AG04450 (cell line): Measurements from ENCODE around the gene GPI. TPM values are rescaled to one million over a fixed set of nuclear protein-coding genes. Genes with fewer than 3 reads are reported as not detected.
A peak's percentile ranks its signal among the peaks of the same experiment; 100 is the strongest.

ENCODE experiments used
- CTCF ChIA-PET: fragments of 300-600, 350-600 bp; formaldehyde crosslinking; extraction: SDS; loops from one replicate; lab custom pipeline; 2022; ENCODE audit warnings: antibody characterized with exemption, inconsistent platforms; lab: Charles Lee
- POLR2A ChIA-PET: fragments of 350-600 bp; formaldehyde crosslinking; extraction: SDS; loops from one replicate; lab custom pipeline; 2021; ENCODE audit warnings: antibody characterized with exemption, inconsistent platforms; lab: Yijun Ruan, JAX
- DNase-seq: peaks from one replicate; pipeline ENCODE4 v3.0.0-alpha.2; 2011; ENCODE audit warnings: low read depth, low spot score
- H3K27ac ChIP-seq: one replicate; pipeline ENCODE4 v1.5.1; 2012; ENCODE audit warnings: low read depth, low read length, control low read depth
- H3K27me3 ChIP-seq: one replicate; pipeline ENCODE4 v1.6.0; 2012; ENCODE audit warnings: low read length; ENCODE audit not compliant: control insufficient read depth, insufficient read depth
- H3K4me3 ChIP-seq: 2 replicates; pipeline ENCODE4 v1.5.1; 2011; ENCODE audit warnings: mild to moderate bottlenecking, low read depth, low read length, control low read depth
- H3K9me3 ChIP-seq: 2 replicates; pipeline ENCODE4 v1.5.1; 2012; ENCODE audit warnings: low read length; ENCODE audit not compliant: control insufficient read depth, insufficient read depth
- CTCF ChIP-seq: IDR thresholded peaks from 2 replicates; pipeline ENCODE4 v1.5.1; 2011; ENCODE audit warnings: low read depth, low read length, control low read depth, inconsistent platforms
- polyA plus RNA-seq: library from polyadenylated mRNA; depleted of rRNA; stranded (reverse); fragments of >200 nt; gene quantifications from 2 replicates; pipeline ENCODE4 v1.2.3, GENCODE V29; 2011

The GPI gene
- polyA plus RNA-seq, 1 experiment = 141 TPM

- ChIA-PET CTCF (interaction anchor here (1.1 kb wide), 1 partner anchor 25 kb away, joined by 3 read pairs; no protein-coding TSS in a partner anchor), POLR2A (no interaction called here)
- no peak overlapping the region for H3K27ac ChIP-seq
- no peak for DNase-seq
- no peaks in the 10 kb centered on the region for H3K9me3 ChIP-seq
- TF ChIP-seq CTCF = no peak
- no peak overlapping the region for H3K4me3 ChIP-seq
- H3K27me3 ChIP-seq = no peaks in the 10 kb centered on the region
Measured at GRCh38 chr19:34319230-34319585, 45.8 kb upstream of the GPI start.

DNA sequence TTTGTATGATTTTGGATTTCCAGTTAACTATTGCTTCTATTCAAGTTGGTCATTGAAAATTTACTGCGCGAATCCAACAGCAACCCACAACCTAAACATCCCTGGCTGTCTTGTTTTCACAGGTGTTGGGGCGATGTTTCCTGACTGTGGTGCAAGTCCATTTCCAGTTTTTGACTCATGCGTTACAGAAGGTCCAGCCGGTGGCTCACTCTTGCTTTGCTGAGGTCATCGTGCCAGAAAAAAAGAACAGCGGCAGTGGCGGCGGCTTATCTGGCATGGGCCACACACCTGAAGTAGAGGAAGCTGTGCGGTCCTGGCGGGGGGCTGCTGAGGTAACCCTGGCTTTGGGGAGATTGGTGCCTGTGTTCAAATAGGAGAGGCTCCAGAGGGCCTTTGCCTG, 45.2 kb upstream of the GPI start:
- DNase-seq = no peak
- TF ChIP-seq CTCF = no peak
- ChIA-PET CTCF (interaction anchor here (1.0 kb wide), 1 partner anchor 99 kb away, joined by 6 read pairs; no protein-coding TSS in a partner anchor), POLR2A (no interaction called here)
- Histone ChIP-seq H3K27ac (no peak overlapping the region), H3K27me3 (no peaks in the 10 kb centered on the region), H3K4me3 (no peak overlapping the region), H3K9me3 (no peaks in the 10 kb centered on the region)

DNA sequence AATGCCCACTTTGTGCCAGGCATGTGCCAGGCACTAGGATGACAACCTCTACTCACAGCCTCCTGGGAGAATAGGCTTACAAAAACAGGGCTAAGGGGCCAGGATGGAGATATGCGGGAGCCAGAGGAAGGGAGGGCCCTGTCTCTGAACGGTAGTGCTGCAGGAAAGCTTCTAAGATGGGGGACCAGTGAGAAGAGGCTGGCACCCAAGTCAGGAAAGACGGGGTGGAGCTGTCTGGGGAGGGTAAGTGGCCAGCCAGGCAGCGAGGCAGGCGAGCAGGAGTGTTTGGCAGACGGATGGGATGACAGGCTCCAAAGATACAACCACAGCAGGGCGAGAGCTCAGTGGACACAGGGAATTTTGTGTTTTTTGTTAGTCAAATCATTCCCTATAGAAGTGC, 44.7 kb upstream of the GPI start:
- Histone ChIP-seq H3K27ac (peak overlapping the region; percentile 11), H3K27me3 (no peaks in the 10 kb centered on the region), H3K4me3 (no peak overlapping the region), H3K9me3 (no peaks in the 10 kb centered on the region)
- ChIA-PET POLR2A (no interaction called here), CTCF (interaction anchor here (0.7 to 1.0 kb wide), 2 partner anchors 95 to 100 kb away, joined by 6 to 8 read pairs; no protein-coding TSS in a partner anchor)
- DNase-seq = no peak
- no peak for TF ChIP-seq CTCF

GRCh38 chr19:34321735-34322134, 43.3 kb upstream of the GPI start:
- no peak for TF ChIP-seq CTCF
- POLR2A ChIA-PET = no interaction called here

DNA sequence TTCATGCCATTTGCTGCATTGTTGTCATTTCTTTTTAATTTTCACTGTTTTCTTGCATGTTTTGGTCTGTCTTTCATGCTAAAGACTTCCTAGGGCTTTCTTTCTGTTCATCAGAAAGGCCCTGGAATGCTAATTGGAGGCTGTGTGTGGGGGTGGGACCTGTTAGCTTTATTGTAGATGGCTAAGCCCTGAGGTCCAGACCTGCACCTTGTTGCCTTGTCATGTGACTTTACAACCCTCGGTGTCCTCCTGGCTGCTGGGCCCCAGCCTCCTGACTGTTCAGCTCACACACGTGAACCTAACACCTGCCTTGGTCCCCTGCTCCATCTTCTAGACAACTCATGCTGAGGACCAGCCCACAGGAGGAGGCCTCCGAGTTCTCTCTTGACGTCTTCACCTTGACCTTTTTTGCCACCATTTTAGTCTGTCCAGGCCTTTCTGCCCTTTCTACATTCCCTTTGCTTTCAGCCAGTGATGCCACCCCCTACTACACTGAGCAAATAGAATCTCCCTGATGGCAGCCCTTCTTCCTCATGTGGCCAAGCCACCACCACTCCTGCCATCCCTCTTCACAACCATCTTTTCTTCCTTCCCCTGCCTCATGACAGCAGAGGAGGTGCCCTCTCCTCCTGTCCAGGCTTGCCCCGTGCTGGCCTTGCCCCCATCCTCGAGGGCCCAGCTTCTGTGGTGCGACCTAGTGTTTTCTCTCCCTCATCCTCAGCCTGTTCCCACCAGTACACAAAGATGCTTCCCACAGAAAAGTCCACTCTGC, 41.4 kb upstream of the GPI start:
- no peak for TF ChIP-seq CTCF
- Histone ChIP-seq H3K27me3 (no peaks in the 10 kb centered on the region), H3K9me3 (no peaks in the 10 kb centered on the region), H3K27ac (no peak overlapping the region), H3K4me3 (no peak overlapping the region)
- CTCF ChIA-PET = no interaction called here
- POLR2A ChIA-PET = no interaction called here
- DNase-seq = no peak

More at GRCh38 chr19:34321735-34322134, 43.3 kb upstream of the GPI start:
- Histone ChIP-seq H3K4me3 (no peak overlapping the region), H3K27me3 (no peaks in the 10 kb centered on the region), H3K27ac (no peak overlapping the region), H3K9me3 (no peaks in the 10 kb centered on the region)
- CTCF ChIA-PET = interaction anchor here (0.7 to 1.1 kb wide), 2 partner anchors 25 to 509 kb away, joined by 3 to 5 read pairs; no protein-coding TSS in a partner anchor
- DNase-seq = no peak
